OCI-LY3 (cell line): Measurements from ENCODE around the gene LDLRAD4.
"Not testable (repeated sequence)": the region's sequence is repeated elsewhere in the genome, so short reads cannot be mapped to it uniquely, and the experiment has no call there.

Experiments used
- H2AFZ ChIP-seq: fragments of 200-600, 300-600 bp; shearing (Covaris generic); 2 replicates; pipeline ENCODE4 v1.6.0; 2014; ENCODE audit warnings: antibody characterized with exemption, low read depth, low read length
- H3K27ac ChIP-seq: fragments of 200-600, 300-600 bp; sonication (generic); 2 replicates; pipeline ENCODE4 v1.5.1; 2014; ENCODE audit warnings: mild to moderate bottlenecking, low read length, moderate library complexity, mixed read lengths
- H3K27me3 ChIP-seq: fragments of 200-600, 300-600 bp; sonication (generic); 2 replicates; pipeline ENCODE4 v1.6.1; 2014; ENCODE audit warnings: low read depth, low read length, mixed read lengths
- H3K36me3 ChIP-seq: fragments of 200-600, 300-600 bp; sonication (generic); replicated peaks from 2 replicates; pipeline ENCODE3; 2014; ENCODE audit warnings: low read depth, low read length, mixed read lengths
- H3K4me1 ChIP-seq: fragments of 300-600, 200-600 bp; sonication (generic); 2 replicates; pipeline ENCODE4 v1.6.1; 2014; ENCODE audit warnings: low read length, mixed read lengths
- H3K4me2 ChIP-seq: fragments of 200-600, 300-600 bp; sonication (generic); 2 replicates; pipeline ENCODE4 v1.6.1; 2014; ENCODE audit warnings: low read length, mixed read lengths
- H3K4me3 ChIP-seq: fragments of 300-600, 200-600 bp; sonication (generic); 2 replicates; pipeline ENCODE4 v1.5.1; 2014; ENCODE audit warnings: antibody characterized with exemption, mild to moderate bottlenecking, low read length, moderate library complexity
- H3K79me2 ChIP-seq: fragments of 300-600, 200-600 bp; shearing (Covaris generic); 2 replicates; pipeline ENCODE4 v1.6.1; 2014; ENCODE audit warnings: mild to moderate bottlenecking, low read length, mixed read lengths
- H3K9ac ChIP-seq: fragments of 300-600, 200-600 bp; shearing (Covaris generic); 2 replicates; pipeline ENCODE4 v1.6.0; 2014; ENCODE audit warnings: mild to moderate bottlenecking, low read length, moderate library complexity
- H3K9me3 ChIP-seq: fragments of 200-600, 300-600 bp; shearing (Covaris generic); 2 replicates; pipeline ENCODE4 v1.6.1; 2014; ENCODE audit warnings: low read length, mixed read lengths; ENCODE audit not compliant: insufficient read depth
- H4K20me1 ChIP-seq: fragments of 200-600, 300-600 bp; sonication (generic); 2 replicates; pipeline ENCODE4 v1.6.1; 2016; ENCODE audit warnings: low read length, mixed read lengths; ENCODE audit not compliant: insufficient read depth
- CTCF ChIP-seq: fragments of 200-600, 300-600 bp; sonication (generic); IDR thresholded peaks from 2 replicates; pipeline ENCODE4 v1.5.1; 2014; ENCODE audit warnings: antibody characterized with exemption, low read length, low read depth
- EZH2phosphoT487 ChIP-seq: fragments of 200-600 bp; shearing (Covaris generic); IDR thresholded peaks from 2 replicates; pipeline ENCODE4 v1.6.1; 2018; ENCODE audit warnings: antibody characterized with exemption, mixed run types, low read depth

The LDLRAD4 gene

GRCh38 chr18:13487237-13487636 is 268.7 kb downstream of the LDLRAD4 start:
- Histone ChIP-seq H3K4me2 (no peak overlapping the region), H2AFZ (no peak overlapping the region), H3K4me1 (peaks cover 9% of the 10 kb centered on the region), H3K27me3 (peaks cover 5% of the 10 kb centered on the region), H3K36me3 (no peaks in the 10 kb centered on the region), H3K79me2 (no peaks in the 10 kb centered on the region), H3K9ac (no peak overlapping the region), H3K27ac (no peak overlapping the region), H4K20me1 (no peaks in the 10 kb centered on the region), H3K4me3 (no peak overlapping the region), H3K9me3 (no peaks in the 10 kb centered on the region)
- TF ChIP-seq EZH2phosphoT487 (no peak), CTCF (no peak)

GRCh38 chr18:13488281-13488929 is 269.8 kb downstream of the LDLRAD4 start:
- no peaks in the 10 kb centered on the region for H4K20me1 ChIP-seq
- no peak overlapping the region for H2AFZ ChIP-seq
- no peaks in the 10 kb centered on the region for H3K36me3 ChIP-seq
- no peaks in the 10 kb centered on the region for H3K79me2 ChIP-seq
- TF ChIP-seq CTCF (no peak), EZH2phosphoT487 (no peak)
- H3K9ac ChIP-seq = no peak overlapping the region
- H3K9me3 ChIP-seq = no peaks in the 10 kb centered on the region
- no peak overlapping the region for H3K27ac ChIP-seq
- no peak overlapping the region for H3K4me2 ChIP-seq
- H3K27me3 ChIP-seq = peaks cover 13% of the 10 kb centered on the region
- no peaks in the 10 kb centered on the region for H3K4me1 ChIP-seq
- no peak overlapping the region for H3K4me3 ChIP-seq

- H3K79me2 ChIP-seq, H3K36me3 ChIP-seq, H3K4me1 ChIP-seq, H4K20me1 ChIP-seq, H3K4me2 ChIP-seq, H3K4me3 ChIP-seq, H3K9me3 ChIP-seq, H2AFZ ChIP-seq, H3K27ac ChIP-seq, H3K9ac ChIP-seq: not testable (repeated sequence)
- peaks cover 18% of the 10 kb centered on the region for H3K27me3 ChIP-seq
These were observed 270.7 kb downstream of the LDLRAD4 start for GRCh38 chr18:13489303-13489702.

- H3K79me2 ChIP-seq = no peaks in the 10 kb centered on the region
These were observed 272.6 kb downstream of the LDLRAD4 start for GRCh38 chr18:13491138-13491537.

More at GRCh38 chr18:13491138-13491537, 272.6 kb downstream of the LDLRAD4 start:
- Histone ChIP-seq H3K36me3 (no peaks in the 10 kb centered on the region), H3K4me3 (no peak overlapping the region), H3K27ac (no peak overlapping the region), H3K9me3 (no peaks in the 10 kb centered on the region), H3K4me2 (no peak overlapping the region), H2AFZ (no peak overlapping the region), H3K9ac (no peak overlapping the region), H3K27me3 (peaks cover 31% of the 10 kb centered on the region), H3K4me1 (peaks cover 9% of the 10 kb centered on the region), H4K20me1 (no peaks in the 10 kb centered on the region; the same call in 1 of the 2 replicates)
- TF ChIP-seq CTCF (no peak), EZH2phosphoT487 (no peak)
